HG02973 (cell line): ENCODE data around the gene TP53RK.

Experiments
- ATAC-seq: cut with Tn5 transposase; IDR thresholded peaks from one replicate; pipeline ENCODE4 v1.9.1; 2021; ENCODE audit warnings: moderate library complexity; ENCODE audit not compliant: unreplicated experiment

The TP53RK gene

DNA sequence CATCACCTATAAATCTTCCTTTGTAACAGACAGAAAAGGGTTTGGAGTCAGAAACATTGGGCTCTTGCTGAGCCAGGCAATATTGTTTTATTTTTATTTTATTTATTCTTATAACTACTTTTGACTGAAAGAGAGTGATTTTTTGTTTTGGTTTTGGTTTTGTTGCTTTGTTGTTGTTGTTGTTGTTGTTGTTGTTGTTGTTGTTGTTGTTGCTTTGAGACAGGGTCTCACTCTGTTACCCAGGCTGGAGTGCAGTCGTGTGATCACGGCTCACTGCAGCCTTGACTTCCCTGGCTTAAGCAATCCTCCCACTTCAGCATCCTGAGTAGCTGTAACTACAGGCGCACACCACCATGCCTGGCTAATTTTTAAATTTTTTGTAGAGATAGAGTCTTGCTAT is 22.9 kb downstream of the TP53RK start:
- ATAC-seq: no peak

DNA sequence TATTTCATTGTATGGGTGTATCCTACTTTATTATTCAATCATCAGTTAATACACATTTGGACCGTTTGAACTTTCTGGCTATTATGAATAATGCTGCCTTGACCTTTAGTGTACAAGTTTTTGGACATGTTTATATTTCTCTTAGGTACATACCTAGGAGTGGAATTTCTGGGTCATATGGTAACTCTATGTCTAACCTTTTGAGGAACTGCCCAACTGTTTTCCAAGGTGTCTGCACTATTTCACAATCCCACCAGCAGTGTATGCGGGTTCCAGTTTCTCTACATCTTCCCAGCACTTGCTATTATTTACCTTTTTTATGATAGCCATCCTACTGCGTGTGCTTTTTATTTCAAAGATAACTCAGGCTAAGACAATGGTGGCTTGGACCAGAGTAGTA is 23.6 kb downstream of the TP53RK start:
- ATAC-seq: no peak

DNA sequence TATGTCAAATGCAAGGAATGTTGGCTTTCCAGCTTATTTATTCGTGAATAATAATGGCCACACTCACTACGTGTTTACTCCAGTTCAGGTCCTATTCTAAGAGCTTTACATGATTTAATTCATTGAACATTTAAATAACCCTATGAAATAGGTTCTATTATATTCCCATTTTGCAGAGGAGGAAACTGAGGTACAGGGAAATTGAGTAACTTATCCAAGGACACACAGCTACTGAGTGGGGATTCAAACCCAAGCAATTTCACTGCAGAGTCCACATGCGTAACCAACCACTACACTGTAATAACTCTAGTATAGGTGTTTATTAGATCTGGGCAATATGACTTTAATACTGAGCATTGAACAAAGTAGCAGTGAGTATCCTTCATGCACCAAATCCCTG is 25.7 kb downstream of the TP53RK start:
- ATAC-seq: no peak

DNA sequence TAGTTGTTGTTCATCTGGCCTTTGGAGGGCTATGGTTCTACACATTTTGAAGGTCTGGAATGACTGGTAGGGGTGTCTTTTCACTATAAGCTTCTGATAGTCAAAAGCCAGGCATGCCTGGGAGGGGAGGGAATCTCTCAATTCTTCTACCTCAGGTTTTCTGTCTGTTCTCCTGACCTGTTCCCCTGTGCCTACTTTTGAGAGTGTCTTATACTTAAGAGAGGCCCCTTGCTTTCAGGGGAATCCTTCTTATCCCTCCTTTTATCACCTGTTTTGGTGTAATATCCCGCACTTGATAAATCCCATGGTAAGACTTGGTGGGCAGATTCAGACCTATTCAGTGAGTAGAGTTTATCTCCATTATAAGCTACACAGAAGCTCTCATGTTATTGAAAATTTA is 27.6 kb downstream of the TP53RK start:
- ATAC-seq: no peak

DNA sequence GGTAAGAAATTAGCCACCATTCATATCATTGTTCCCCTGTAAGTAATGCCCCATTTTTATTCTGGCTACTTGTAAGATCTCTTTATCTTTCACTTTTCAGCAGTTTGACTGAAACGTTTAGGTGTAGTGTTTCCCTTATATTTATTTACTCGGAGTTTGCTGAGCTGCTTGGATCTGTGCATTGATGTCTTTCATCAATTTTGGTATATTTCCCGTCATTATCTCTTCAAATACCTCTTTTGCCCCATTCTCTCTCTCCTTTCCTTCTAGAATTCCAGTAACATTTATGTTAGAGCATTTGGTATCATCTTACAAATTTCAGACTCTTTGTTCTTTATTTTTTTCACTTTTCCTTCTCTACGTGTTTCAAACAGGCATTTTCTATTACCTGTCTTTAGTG is 28.8 kb downstream of the TP53RK start:
- ATAC-seq: no peak

DNA sequence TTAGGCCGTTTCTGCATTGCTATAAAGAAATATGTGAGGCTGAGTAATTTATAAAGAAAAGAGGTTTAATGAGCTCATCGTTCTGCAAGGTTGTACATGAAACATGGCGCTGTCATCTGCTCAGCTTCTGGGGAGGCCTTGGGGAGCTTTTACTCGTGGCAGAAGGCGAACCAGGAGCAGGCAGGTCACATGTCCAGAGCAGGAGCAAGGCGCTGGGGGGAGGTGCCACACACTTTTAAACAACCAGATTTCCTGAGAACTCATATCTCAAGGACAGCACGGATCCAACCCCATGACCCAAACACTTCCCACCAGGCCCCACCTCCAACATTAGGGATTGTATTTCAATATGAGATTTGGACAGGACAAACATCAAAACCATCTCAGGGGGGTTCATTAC is 31.6 kb downstream of the TP53RK start:
- no peak for ATAC-seq

DNA sequence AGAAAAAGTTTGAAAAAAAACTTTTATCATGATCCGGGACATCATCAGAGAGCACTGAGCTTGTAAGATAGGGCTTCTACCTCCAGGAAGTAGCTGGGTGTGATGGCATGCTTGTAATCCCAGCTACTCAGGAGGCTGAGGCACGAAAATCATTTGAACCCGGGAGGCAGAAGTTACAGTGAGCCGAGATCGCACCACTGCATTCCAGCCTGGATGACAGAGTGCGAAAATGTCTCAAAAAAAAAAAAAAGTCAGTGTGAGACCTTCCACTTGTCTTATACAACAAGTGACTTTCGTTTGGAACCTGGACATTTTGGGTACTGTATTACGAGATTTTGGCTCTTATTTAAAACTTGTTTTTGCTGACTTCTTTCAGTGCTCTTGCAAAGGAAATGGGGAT is 32.1 kb downstream of the TP53RK start:
- ATAC-seq: no peak

DNA sequence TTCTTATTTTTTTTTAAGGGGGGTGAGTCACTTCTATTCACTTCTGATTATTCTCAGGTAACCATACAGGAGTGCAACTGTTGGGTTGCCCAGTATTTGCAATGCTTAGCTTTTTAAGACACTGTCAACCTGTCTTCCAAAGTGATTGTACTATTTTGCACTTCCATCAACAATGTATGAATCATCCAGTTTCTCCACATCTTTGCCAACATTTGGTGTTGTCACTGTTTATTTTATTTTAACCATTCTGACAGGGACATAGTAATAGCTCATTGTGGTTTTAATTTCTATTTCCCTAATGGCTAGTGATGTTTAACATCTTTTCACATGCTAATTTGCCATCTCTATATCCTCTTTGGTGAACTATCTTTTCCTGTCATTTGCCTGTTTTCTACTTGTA is 36.5 kb downstream of the TP53RK start:
- ATAC-seq: no peak

DNA sequence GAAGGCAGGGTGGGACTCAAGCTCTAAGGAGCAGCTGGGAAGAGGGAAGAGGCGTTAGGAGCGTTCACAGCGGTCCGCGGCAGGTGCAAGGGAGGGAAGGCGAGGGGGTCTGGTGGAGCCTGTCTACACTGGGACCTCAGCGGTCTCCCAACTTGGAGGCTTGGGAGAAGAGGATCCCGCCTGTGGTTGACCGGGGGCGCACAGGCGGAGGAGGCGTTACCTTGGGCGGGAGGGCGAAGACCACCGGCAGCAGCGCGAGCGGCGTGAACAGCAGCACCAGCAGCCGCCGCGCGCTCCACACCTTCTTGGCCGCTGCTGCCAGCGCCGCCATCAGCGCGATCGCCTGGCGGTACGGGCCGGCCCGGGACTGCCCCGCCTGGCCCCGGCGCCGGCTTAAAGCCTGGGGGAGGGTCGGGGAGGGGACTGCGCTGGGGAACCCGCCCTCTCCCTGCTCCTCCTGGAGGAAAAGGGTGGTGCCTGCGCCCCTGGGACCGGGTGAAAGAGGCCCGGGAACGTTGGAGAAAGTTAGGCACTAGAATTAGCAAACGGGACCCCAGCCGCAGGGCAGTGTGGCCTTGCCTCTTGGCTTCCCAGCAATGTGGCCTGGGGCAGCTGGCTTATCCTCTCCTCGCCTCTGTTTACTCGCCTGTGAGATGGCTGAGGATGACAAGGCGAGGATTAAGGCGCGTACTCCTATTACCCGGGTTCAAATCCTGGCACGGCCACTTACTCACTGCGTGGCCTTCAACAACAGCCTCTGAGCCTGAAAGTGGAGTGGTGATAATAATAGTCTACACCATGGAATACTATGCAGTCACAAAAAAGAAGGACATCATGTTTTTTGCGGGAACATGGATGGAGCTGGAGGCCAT is 37.9 kb downstream of the TP53RK start, which contains the start of gene SLC13A3:
TSS of gene SLC13A3 (minus strand) at position 369 of the 872 bp plus-strand sequence. CDS start at position 331, 38 bp downstream.
- ATAC-seq: no peak

DNA sequence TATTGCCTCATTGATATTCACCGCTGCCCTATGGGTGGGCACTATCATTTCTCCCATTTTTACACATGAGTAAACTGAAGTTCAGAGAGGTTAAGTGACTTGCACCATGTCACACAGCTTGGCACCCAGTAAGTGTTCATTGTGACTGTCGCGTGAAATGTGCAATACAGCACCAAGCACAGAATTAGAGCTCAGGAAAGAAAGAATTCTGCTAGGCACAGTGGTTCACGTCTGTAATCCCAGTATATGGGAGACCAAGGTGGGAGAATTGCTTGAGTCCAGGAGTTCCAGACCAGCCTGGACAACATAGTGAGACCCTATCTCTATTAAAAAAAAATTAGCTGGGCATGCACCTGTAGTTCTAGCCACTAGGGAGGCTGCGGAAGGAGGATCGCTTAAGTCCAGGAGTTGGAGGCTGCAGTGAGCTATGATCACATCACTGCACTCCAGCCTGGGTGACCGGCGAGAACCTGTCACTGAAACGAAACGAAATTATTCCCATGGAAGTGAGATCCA is 38.6 kb downstream of the TP53RK start:
- ATAC-seq: no peak

DNA sequence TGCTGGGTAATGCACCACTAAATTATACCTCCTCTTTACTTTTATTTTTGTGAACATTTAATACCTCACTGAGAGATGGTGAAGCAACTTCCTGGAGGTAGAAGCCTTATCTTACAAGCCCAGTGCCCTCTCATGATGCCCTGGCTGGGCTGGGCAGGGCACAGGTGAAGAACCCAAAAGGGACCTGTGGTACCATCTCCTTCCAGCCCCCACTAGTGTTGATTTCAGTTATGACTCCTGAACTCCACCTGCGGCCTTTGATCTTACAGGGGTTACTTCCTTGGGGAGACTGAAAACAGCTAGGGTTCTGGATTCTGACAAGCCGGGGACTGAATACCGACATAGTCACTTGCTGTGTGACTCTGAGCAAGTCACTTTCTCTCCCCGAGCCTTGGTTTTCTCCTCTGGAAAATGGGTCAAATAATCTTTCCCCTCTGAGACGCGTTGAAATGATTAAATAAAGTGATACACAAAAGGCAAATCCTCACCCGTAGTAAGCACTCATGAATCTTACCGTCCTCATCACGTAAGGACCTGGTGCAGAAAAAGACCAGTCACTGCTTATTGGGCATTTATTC is 39.2 kb downstream of the TP53RK start:
- no peak for ATAC-seq

DNA sequence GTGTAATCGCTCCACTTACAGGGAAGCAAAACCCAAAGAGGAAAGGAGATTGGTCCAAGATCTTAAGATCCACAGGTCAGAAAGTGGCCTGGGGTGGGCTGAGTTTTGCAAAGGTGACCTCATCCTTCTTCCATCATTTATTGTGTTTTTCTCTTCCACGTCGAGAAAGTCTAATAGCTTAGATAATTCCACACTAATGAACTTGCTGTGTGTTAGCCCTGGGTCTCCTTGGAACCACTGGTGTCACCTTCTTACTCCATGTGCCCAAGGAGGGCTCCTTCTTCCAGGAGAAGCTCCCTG is 39.6 kb downstream of the TP53RK start:
- no peak for ATAC-seq

DNA sequence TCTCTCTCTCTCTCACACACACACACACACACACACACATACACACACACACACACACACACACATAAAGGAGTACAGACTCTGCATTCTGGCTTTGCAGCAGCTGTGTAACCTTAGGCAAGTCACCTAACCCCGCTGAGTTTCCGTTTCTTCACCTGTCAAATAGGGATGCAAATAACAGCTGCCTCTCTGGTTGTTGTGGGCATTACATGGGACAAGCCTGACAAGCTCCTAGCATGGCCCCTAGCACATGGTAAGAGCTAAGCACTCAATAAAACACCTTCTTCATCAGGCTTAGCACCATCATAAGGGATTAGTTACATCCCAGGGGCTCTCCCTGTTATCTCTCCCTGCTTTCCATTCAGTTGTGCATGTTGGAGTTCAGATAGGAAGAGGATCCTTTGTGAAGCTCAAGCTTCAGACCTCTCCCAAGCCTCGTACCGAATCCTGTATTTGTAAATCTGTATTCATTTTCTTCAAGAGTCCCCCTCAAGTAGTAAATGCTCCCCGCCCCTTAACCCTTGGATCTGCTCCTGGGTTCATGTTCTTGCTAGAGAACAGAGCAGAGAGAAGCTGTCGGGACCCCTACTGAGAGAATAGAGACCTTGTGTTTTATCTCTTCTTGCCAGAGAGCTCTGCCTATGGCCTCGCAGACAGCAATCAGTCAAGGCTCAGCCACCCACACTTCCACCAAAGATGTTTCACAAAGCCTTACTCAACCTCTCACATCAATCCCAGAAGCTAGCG is 40.2 kb downstream of the TP53RK start:
- ATAC-seq: no peak

DNA sequence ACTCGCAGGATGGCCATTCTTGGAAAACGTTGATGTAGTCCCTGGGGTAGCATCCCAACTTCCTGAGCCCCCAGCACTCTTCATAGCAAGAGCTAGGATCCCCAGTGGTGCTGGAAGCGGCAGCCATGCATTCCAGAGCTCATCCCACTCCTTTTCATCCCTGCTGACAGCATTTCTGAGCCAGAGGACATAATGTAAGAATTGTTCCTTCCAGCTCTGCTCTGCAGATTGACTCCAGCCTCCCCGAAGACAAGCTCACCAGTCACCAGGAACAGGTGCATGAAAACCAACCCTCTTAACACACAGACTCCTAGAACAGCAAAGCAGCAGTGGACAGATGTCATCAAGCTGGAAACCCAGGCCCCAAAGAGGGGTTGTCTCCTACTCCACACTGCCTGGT is 41.8 kb downstream of the TP53RK start:
- no peak for ATAC-seq

DNA sequence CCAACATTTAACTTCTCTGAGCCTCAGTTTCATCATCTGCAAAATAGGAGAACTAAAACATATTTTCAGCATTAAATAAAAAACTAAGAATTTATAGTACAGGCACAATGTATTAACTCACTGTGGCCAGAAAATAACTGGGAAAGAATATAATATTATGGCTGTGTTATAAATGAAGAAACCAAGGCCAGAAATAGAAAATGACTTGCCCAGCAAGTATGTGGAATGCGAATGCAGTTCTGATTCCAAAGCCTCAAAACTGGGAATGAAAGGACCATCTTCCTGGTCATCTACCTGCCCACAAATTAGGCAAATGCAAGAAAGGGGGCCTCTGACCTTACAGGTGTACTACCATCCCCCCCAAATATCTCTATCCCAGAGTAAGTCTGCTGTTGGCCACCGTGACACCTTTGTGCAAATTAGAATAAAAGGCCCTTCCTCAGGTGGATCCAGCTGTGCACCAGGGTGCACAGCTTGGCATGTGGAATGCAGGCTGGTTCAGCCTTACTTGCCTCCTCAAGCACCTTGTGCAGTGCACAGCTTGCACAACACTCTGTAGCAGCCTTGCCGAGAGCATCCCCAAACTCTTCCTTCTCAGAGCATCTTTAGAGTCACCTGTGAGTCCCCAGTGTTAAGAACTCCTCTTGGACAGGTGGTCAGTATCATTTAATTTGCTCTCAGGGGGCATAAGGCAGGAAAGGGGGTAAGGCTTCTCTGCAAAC is 42.4 kb downstream of the TP53RK start:
- ATAC-seq: no peak

DNA sequence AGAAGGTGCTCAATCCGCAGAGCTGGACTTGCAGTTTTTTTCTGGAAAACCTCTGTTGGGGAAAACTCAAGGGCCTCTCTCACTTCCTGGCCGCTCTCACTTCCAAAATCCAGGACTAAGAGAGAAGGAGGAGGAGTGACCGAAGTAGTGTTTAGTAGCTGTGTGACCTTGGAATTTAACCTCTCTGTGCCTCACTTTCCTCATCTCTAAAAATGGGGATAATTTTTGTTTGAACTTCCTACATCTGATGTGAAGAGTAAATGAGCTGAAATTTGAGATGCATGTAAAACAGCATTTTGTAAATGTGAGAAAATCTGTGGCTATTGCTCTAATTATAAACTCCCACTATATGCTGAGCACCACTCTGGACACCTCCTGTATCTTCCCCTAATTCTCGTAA is 43.1 kb downstream of the TP53RK start:
- no peak for ATAC-seq

DNA sequence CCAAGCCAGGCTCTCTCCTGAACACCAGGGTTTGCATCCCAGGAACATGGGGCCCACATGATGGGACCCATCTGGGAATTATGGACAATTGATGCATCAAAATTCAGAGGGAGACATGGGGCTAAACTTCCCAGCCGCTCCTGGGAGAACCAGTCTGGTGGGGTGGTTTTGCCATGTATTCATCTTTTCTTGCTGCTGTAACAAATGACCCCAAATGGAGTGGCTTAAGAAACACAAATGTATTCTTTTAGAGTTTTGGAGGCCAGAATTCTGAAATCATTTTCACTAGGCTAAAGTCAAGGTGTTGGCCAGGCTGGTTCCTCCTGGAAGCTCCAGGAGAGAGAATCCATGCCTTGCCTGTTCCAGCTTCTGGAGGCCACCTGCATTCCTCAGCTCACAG is 44.5 kb downstream of the TP53RK start:
- no peak for ATAC-seq

DNA sequence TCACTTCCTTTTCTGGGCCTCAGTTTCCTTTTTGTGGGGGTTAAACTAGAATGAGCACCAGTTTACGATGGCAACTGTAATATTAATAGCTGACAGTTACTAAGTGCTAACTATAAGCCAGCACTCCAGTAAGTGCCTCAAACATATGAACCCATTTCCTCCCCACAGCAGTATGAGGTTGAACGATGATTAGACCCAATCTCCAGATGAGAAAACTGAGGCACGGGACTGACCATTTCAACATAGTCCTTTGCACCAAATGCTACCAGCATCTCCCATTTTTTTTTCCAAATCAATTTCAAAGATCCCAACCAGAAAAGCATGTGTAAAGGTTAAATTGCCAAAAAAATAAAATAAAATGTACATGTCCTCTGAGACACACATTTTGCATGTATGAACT is 45.1 kb downstream of the TP53RK start:
- no peak for ATAC-seq

DNA sequence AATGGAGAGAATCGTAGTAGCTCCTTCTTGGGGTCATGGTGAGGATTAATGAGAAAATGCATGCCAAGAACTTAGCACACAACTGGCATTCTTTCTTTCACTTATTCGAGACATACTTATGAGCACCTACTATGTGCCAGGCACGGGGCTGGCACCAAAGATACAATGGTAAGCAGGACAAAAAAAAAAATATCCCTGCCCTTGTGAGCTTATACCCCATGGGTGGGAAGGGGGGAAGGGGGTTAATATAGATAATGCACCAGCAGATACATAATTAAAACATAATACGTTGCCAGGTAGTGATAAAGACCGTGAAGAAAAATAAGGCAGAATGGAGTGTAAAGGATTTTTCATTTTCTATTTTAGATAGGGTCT is 46.3 kb downstream of the TP53RK start:
- ATAC-seq: no peak

DNA sequence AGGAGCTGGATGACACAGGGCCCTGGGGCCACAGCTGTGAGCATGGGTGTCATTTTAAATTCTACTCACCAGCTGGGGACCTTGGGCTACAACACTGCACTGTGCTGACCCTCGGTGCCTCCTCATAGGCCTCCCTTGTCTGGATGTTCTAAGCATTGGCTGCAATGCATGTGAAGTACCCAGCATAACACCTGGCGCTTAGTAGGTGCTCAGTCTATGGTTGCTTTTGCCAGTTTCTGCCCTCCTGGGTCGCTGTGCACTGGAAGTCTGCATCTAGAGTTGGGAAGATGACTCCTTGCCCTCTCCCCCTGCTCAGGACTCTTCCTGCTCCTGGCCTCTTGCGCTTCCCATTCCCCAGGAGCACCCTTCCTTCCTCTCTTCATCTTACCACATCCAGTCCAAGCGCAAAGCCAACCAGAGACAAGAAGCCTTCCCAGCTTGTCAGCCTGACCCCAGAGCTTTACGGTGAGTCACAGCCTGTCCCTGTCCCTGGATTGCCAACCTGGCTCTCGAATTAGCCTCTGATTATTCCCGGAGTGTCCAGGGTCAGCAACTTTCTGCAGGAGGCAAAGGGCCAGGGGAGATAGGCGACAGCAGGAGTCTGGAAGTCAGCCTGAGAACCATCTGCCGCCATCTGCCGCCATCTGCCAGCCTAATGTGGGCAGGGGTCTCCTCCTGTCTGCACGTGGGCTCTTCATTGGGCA is 46.8 kb downstream of the TP53RK start:
- no peak for ATAC-seq

DNA sequence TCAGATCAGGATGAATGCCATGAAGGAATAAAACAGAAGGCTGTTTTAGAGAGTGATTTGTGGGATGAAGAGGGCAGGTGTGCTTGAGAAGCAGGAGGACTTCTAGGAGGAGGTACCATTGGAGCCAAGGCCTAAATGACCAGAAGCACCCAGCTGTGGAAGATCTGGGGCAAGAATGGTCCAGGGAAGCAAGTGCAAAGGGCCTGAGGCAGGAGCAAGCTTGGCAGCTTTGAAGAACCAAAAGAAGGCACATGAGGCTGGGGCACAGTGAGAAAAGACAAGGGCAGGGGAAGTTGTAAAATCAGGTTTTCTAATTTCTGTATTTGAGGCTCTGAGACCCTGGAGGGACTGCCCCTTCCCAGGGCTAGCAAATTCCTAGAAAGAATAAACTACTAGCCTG is 47.8 kb downstream of the TP53RK start:
- no peak for ATAC-seq
